ENCODE results near the gene IL13RA1.
A peak's percentile ranks its signal among the peaks of the same experiment; 100 is the strongest.
"Not testable (repeated sequence)": the region's sequence is repeated elsewhere in the genome, so short reads cannot be mapped to it uniquely, and the experiment has no call there.

Gene IL13RA1

DNA sequence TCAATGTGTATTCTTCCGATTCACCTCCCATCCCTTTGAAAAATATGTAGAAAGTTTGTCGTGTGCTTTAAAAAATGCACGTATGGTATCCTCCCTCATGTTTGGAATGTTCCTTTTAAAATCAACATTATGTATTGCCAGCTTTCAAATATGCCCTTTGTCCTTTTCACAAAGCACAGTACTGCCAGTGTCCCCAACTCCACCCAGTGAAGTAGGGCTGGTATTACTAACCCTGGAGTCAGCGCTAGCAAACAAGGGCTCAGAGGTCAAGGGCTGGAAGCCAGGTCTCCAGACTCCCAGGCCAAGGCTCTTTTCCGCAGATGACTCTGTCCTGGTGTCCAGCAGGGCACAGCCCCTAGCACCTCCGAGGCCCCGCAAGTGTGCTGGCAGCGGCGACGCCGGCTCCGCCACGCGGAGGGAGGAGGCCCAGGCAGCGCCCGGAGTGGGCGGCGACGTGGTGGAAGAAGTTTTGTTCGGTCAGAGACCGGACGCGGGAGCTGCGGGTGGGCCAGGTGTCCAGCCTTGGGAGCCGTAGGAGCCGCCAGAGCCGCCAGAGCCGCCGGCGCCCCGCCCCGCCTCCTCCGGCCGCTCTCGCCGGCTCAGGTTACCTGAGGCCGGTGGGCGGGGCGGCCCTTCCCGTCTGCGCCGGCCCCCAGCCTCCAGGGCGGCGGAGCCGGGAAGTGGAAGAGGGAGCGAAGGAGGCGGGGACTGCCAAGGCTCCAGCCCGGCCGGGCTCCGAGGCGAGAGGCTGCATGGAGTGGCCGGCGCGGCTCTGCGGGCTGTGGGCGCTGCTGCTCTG lies at the start of gene IL13RA1:
Gene IL13RA1, plus strand, starts transcription at position 720 of the 799 bp plus-strand sequence. Its CDS starts 33 bp downstream, at position 753.
- peak; percentile 8 for DNase-seq (ENCODE audit: low spot score)
- no peaks in the 10 kb centered on the region for H3K9me3 Mint-ChIP-seq
- peaks cover 44% of the 10 kb centered on the region for H3K27me3 Mint-ChIP-seq (ENCODE audit: low read depth)
- H3K27ac Mint-ChIP-seq = no peak within 1 kb of the TSS
- peaks cover 3% of the 10 kb centered on the region for H3K4me1 Mint-ChIP-seq (ENCODE audit: low read depth)
- no peaks in the 10 kb centered on the region for H3K36me3 Mint-ChIP-seq (ENCODE audit: low read depth)
- H3K4me3 Mint-ChIP-seq = peak within 1 kb of the TSS; percentile 48

DNA sequence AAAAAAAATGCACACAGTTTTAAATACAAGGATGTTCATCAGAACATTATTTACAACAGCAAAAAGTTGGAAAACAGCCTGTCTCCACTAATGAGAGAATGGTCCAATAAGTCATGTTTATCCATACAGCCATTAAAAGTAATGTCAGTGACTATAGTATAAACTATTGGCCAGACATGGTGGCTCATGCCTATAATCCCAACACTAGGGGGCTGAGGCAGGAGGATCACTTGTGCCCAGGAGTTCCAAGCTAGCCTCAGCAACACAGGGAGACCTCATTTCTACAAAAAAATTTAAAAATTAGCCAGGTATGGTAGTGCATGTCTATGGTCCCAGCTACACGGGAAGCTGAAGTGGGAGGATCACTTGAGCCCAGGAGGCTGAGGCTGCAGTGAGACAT lies 48.1 kb upstream of the IL13RA1 start:
- Mint-ChIP-seq H3K9me3 (no peaks in the 10 kb centered on the region), H3K4me3 (no peak overlapping the region), H3K4me1 (ENCODE audit: low read depth) (peaks cover 3% of the 10 kb centered on the region), H3K27me3 (ENCODE audit: low read depth) (no peaks in the 10 kb centered on the region), H3K27ac (no peak overlapping the region), H3K36me3 (ENCODE audit: low read depth) (peaks cover 16% of the 10 kb centered on the region)
- no peak for DNase-seq (ENCODE audit: low spot score)

DNA sequence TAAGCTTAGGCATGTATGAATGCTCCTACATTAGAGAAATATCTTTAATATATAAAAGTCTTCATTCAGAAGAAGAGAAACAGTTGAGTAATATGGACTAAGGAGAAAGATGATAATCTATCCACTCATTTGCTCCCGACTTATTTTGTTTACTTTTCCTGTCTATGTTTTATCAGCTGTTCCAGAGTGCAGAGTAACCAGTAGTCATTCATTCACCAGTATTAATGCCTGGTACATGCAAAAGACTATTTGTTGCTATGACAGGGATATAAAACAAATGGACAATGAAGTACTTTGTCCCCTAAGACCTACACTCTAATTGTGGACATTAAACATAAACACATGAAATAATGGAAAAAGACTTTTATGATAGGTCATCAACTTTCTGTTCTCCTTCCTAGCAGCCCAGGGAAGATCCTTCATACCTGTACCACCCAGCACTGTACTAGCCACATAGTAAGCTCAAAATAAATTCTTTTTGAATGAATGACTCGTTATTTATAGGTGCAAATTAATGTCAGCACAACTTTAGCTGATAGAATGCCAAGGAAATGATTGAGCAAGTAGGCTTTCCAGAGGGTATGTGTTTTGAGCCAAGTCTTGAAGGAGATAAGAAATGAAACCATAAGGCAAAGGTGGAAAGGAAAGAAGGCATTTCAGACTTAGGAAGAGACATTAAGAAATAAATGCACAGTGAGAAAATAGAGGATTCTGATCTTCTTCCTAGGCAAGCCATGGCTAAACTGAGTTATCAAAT lies 45.0 kb upstream of the IL13RA1 start:
- H3K36me3 Mint-ChIP-seq (ENCODE audit: low read depth) = peaks cover 26% of the 10 kb centered on the region
- no peak overlapping the region for H3K27ac Mint-ChIP-seq
- no peaks in the 10 kb centered on the region for H3K4me1 Mint-ChIP-seq (ENCODE audit: low read depth)
- DNase-seq (ENCODE audit: low spot score) = no peak
- H3K27me3 Mint-ChIP-seq (ENCODE audit: low read depth) = no peaks in the 10 kb centered on the region
- no peak overlapping the region for H3K4me3 Mint-ChIP-seq
- no peaks in the 10 kb centered on the region for H3K9me3 Mint-ChIP-seq

DNA sequence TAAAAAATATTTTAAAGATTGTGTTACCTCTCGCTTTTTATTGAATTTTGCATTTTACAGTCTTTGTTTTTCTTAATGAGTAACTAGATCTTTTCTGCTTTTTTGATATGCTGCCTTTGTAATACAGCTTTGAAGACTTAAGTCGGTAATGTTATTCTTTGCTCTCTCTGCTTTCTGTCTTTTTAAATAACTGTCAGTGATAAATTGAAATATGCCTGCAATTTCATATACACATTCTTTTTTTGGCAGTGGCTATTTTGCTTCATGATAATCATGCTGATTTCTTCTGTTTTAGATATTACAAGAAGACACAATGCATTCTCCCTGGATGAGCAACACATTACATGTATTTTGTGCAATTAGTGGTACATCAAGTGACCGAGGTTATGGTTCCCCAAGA lies 42.0 kb upstream of the IL13RA1 start:
- H3K27ac Mint-ChIP-seq = no peak overlapping the region
- no peaks in the 10 kb centered on the region for H3K9me3 Mint-ChIP-seq
- no peaks in the 10 kb centered on the region for H3K27me3 Mint-ChIP-seq (ENCODE audit: low read depth)
- H3K36me3 Mint-ChIP-seq (ENCODE audit: low read depth) = peaks cover 35% of the 10 kb centered on the region
- no peak overlapping the region for H3K4me3 Mint-ChIP-seq
- H3K4me1 Mint-ChIP-seq (ENCODE audit: low read depth) = no peaks in the 10 kb centered on the region
- DNase-seq (ENCODE audit: low spot score) = no peak

DNA sequence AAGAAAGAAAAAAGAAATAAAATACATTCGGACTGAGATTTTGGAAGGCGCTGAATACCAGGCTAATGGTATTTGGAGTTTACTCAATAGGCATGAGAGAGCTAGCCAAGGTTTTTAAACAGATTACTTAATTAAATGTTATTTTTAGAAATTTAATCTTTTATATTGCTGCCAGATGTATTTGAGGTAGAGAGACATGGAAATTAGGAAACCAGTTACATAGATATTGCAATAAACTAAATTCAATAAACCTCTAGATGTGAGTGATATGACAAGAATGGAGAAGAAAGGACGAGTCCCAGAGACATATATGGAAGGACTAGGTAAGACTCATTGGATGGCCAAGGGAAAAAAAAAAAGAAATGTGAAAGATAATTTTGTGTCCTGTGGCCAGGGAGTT lies 38.5 kb upstream of the IL13RA1 start:
- Mint-ChIP-seq H3K36me3 (ENCODE audit: low read depth) (peaks cover 25% of the 10 kb centered on the region), H3K27me3 (ENCODE audit: low read depth) (no peaks in the 10 kb centered on the region), H3K9me3 (no peaks in the 10 kb centered on the region), H3K27ac (no peak overlapping the region), H3K4me3 (no peak overlapping the region), H3K4me1 (ENCODE audit: low read depth) (no peaks in the 10 kb centered on the region)
- DNase-seq (ENCODE audit: low spot score) = no peak

DNA sequence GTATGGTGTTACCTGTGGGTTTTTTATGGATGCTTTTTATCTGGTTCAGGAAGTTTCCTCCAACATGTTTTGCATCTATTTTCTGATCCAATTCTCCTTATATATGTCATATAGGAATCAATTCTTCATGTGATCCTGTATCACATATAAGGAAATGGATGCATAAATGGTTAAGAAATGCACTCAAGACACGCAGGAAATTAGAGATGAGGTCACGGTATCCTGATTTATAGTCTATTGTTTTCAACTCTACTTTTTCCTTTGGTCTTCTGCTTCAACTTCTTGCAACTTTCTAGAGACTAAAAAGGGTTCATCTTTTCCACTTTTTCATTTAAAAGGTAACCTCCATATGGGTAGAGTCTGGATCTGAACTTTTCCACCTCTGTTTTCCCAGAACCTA lies 33.6 kb upstream of the IL13RA1 start:
- H3K9me3 Mint-ChIP-seq = no peaks in the 10 kb centered on the region
- no peak overlapping the region for H3K4me3 Mint-ChIP-seq
- H3K27ac Mint-ChIP-seq = no peak overlapping the region
- no peak for DNase-seq (ENCODE audit: low spot score)
- H3K4me1 Mint-ChIP-seq (ENCODE audit: low read depth) = no peaks in the 10 kb centered on the region
- H3K27me3 Mint-ChIP-seq (ENCODE audit: low read depth) = no peaks in the 10 kb centered on the region
- peaks cover 10% of the 10 kb centered on the region for H3K36me3 Mint-ChIP-seq (ENCODE audit: low read depth)

DNA sequence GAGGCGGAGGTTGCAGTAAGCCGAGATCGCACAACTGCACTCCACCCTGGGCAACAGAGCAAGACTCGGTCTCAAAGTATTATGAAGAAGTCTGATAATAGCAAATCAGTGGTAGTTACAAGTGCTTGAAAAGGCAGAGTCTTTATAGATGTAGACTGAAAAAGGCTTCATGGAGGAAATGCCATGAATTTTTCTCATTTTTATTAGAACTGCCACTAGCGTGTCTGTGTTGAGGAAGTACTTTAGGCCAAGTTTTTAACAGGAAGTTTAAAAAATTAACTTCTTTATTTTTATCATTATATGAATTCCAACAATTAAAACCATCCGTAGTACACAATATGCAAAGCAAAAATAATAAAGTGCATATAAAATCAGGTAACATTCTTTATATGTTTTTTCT lies 32.8 kb upstream of the IL13RA1 start:
- Mint-ChIP-seq H3K4me1 (ENCODE audit: low read depth) (no peaks in the 10 kb centered on the region), H3K4me3 (no peak overlapping the region), H3K36me3 (ENCODE audit: low read depth) (peaks cover 10% of the 10 kb centered on the region), H3K9me3 (no peaks in the 10 kb centered on the region), H3K27ac (no peak overlapping the region), H3K27me3 (ENCODE audit: low read depth) (no peaks in the 10 kb centered on the region)
- DNase-seq (ENCODE audit: low spot score) = no peak

DNA sequence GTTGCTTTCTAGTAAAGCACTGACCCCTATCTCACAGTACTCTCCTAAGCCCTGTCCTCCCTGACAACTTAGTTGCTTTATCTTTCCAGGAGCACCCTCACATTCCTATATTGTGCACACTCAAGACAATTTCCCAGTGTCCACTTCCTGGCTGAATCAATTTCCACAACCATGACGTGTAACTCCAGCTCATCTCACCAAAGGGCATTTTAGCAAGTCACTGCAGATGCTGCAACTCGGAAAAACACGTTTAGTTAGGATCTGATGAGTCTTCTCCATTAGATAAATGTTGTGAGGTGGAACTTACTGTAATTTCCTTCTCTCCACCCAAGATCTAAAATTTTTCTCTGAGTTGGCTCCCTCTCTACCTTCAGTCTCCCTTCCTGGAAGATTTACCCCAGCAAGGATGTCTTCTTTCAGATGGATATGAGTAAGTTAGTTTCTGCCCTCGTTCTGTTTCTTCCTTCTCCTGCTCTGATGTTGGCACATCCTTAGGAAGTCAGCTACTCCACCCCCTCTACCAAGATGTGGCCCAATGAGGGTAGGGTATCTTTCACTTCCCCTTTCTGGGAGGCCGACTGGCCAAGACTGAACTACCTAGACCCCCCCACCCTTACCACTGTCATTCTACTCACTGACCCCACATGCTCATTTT lies 28.8 kb upstream of the IL13RA1 start:
- Mint-ChIP-seq H3K9me3 (no peaks in the 10 kb centered on the region), H3K4me3 (no peak overlapping the region), H3K36me3 (ENCODE audit: low read depth) (peaks cover 3% of the 10 kb centered on the region), H3K4me1 (ENCODE audit: low read depth) (no peaks in the 10 kb centered on the region), H3K27me3 (ENCODE audit: low read depth) (no peaks in the 10 kb centered on the region), H3K27ac (no peak overlapping the region)
- no peak for DNase-seq (ENCODE audit: low spot score)

DNA sequence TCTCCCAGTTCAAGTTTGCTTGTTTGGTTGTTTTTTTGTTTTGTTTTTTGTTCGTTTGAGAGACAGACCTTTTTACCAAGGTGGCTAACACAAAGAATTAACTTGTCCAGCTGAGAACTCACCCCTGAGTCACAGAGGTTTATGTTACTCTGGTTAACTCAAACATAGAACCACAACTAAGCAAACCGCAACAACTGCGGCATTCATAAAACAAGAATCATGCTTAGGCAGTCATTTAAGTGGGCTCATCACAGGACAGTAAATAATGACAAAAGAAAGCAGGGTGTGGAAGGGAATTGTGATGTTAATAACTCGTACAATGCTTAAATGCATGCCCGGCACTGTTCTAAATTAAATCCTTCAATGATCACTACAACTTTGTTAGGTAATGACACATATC lies 24.7 kb upstream of the IL13RA1 start:
- no peaks in the 10 kb centered on the region for H3K27me3 Mint-ChIP-seq (ENCODE audit: low read depth)
- peaks cover 3% of the 10 kb centered on the region for H3K36me3 Mint-ChIP-seq (ENCODE audit: low read depth)
- DNase-seq (ENCODE audit: low spot score) = no peak
- H3K4me3 Mint-ChIP-seq = no peak overlapping the region
- no peaks in the 10 kb centered on the region for H3K9me3 Mint-ChIP-seq
- H3K27ac Mint-ChIP-seq = no peak overlapping the region
- H3K4me1 Mint-ChIP-seq (ENCODE audit: low read depth) = no peaks in the 10 kb centered on the region

DNA sequence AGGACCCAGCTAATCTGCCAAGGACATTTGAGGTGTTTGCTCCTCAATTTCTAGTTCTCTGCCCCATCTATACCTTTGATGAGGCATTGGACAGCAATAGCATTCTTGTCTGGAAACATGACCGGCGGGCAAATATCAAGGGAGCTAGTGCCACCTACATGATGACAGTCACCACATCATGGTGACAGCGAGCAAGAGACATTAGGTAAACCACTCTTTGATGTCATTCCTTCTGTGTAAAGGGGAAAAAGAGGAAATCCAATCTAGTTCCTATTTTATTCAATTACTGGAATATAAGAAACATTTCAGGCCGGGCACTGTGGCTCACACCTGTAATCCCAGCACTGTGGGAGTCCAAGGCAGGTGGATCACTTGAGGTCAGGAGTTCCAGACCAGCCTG lies 20.7 kb upstream of the IL13RA1 start:
- Mint-ChIP-seq H3K27me3 (ENCODE audit: low read depth) (no peaks in the 10 kb centered on the region), H3K9me3 (no peaks in the 10 kb centered on the region), H3K4me3 (no peak overlapping the region), H3K27ac (no peak overlapping the region), H3K4me1 (ENCODE audit: low read depth) (no peaks in the 10 kb centered on the region), H3K36me3 (ENCODE audit: low read depth) (no peaks in the 10 kb centered on the region)
- DNase-seq (ENCODE audit: low spot score) = no peak

DNA sequence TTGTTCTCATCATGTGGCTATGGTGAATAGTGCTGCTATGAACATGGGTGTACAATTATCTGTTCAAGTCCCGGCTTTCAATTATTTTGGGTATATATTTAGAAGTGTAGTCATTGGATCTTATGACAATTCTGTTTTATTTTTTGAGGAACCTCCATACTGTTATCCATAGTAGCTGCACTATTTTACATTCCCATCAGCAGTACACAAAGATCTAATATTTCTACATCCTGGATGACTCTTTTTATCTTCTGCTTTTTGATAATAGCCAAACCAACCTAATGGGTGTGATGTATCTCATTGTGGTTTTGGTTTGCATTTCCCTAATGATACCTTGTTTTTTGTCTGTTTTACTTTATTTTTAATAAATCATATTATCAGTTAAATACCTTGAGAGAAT lies 12.9 kb upstream of the IL13RA1 start:
- Mint-ChIP-seq H3K4me1 (ENCODE audit: low read depth) (no peaks in the 10 kb centered on the region), H3K4me3 (no peak overlapping the region), H3K27ac (no peak overlapping the region), H3K9me3 (no peaks in the 10 kb centered on the region), H3K27me3 (ENCODE audit: low read depth) (no peaks in the 10 kb centered on the region), H3K36me3 (ENCODE audit: low read depth) (no peaks in the 10 kb centered on the region)
- DNase-seq (ENCODE audit: low spot score) = no peak

DNA sequence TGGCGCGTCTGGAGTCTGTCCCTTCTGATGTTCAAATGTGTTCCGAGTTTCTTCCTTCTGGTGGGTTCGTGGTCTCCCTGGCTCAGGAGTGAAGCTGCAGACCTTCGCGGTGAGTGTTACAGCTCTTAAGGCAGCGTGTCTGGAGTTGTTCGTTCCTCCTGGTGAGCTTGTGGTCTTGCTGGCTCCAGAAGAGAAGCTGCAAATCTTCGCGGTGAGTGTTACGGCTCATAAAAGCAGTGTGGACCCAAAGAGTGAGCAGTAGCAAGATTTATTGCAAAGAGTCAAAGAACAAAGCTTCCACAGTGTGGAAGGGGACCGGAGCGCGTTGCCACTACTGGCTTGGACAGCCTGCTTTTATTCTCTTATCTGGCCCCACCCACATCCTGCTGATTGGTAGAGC lies 11.5 kb upstream of the IL13RA1 start:
- H3K9me3 Mint-ChIP-seq; DNase-seq (ENCODE audit: low spot score); H3K27me3 Mint-ChIP-seq (ENCODE audit: low read depth); H3K27ac Mint-ChIP-seq; H3K36me3 Mint-ChIP-seq (ENCODE audit: low read depth); H3K4me1 Mint-ChIP-seq (ENCODE audit: low read depth); H3K4me3 Mint-ChIP-seq: not testable (repeated sequence)

DNA sequence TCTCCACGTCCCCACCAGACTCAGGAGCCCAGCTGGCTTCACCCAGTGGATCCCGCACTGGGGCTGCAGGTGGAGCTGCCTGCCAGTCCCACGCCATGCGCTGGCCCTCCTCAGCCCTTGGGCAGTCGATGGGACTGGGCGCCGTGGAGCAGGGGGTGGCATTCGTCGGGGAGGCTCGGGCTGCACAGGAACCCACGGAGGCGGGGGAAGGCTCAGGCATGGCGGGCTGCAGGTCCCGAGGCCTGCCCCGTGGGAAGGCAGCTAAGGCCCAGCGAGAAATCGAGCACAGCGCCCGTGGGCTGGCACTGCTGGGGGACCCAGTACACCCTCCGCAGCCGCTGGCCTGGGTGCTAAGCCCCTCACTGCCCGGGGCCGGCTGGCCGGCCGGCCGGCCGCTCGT lies 10.6 kb upstream of the IL13RA1 start:
- H3K4me3 Mint-ChIP-seq; H3K27me3 Mint-ChIP-seq (ENCODE audit: low read depth); H3K36me3 Mint-ChIP-seq (ENCODE audit: low read depth); H3K4me1 Mint-ChIP-seq (ENCODE audit: low read depth); H3K9me3 Mint-ChIP-seq; H3K27ac Mint-ChIP-seq; DNase-seq (ENCODE audit: low spot score): not testable (repeated sequence)

DNA sequence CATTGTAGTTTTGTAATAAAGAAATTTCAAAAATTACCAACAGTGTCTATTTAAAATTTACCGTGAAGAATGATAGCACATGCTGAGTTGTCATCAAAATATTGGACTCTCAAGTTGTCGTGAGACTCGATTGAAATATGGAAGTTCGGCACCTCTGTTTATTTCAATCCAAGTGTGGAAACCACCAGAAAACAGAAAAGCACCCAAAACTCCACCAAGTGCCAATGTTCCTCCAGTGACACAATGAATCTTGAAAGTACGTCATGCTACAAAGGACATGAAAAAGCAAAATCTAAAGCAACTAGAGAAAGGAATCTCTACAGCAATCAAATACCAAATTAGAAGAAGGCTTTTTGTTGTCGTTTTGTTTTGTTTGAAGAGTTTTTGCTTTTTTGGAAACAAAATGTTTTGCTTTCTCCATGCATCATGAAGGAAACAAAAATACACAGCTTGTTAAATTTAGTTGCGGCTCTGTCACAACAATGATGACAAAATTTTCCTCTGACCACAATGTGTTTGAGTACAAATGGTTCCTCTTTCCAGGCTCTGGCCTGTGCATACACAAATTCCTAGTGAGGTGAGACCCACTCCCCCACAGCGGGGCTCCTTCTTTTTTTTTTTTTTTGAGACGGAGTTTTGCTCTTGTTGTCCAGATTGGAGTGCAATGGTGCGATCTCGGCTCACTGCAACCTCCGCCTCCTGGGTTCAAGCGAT lies 9.6 kb upstream of the IL13RA1 start:
- Mint-ChIP-seq H3K9me3 (no peaks in the 10 kb centered on the region), H3K27ac (no peak overlapping the region), H3K36me3 (ENCODE audit: low read depth) (no peaks in the 10 kb centered on the region), H3K27me3 (ENCODE audit: low read depth) (no peaks in the 10 kb centered on the region), H3K4me3 (no peak overlapping the region), H3K4me1 (ENCODE audit: low read depth) (no peaks in the 10 kb centered on the region)
- DNase-seq (ENCODE audit: low spot score) = no peak

All from T-helper 2 cell treated with Interferon-gamma antibody and Interleukin-4, amounts not matched to agents 5 μg/mL and 100 μg/mL, for 36 hours (primary cell).